ENCODE data around the gene ACVR1. TPM values are rescaled to one million over a fixed set of nuclear protein-coding genes. Genes with fewer than 3 reads are reported as not detected.

Gene ACVR1
- total RNA-seq, 1 donor from 2014 or later, result 36.3 TPM

GRCh38 chr2:157853820-157854219 lies 22.3 kb downstream of the ACVR1 start:
- Mint-ChIP-seq H3K9me3 (ENCODE audit: unreplicated experiment) (no peaks in the 10 kb centered on the region), H3K27ac (ENCODE audit: unreplicated experiment) (peak overlapping the region; percentile 8), H3K4me1 (ENCODE audit: low read depth, unreplicated experiment) (peaks cover 10% of the 10 kb centered on the region), H3K4me3 (ENCODE audit: unreplicated experiment) (peak overlapping the region; percentile 23), H3K27me3 (ENCODE audit: unreplicated experiment) (no peaks in the 10 kb centered on the region), H3K36me3 (ENCODE audit: unreplicated experiment) (no peaks in the 10 kb centered on the region)
- DNase-seq, result no peak
- no peak for TF ChIP-seq CTCF (IDR thresholded peaks at IDR 0.05; ENCODE audit: partially characterized antibody, unreplicated experiment)

- H3K27me3 Mint-ChIP-seq (ENCODE audit: unreplicated experiment), result no peaks in the 10 kb centered on the region
- TF ChIP-seq CTCF (IDR thresholded peaks at IDR 0.05; ENCODE audit: partially characterized antibody, unreplicated experiment), result no peak
- H3K27ac Mint-ChIP-seq (ENCODE audit: unreplicated experiment), result no peak overlapping the region
- peaks cover 10% of the 10 kb centered on the region for H3K4me1 Mint-ChIP-seq (ENCODE audit: low read depth, unreplicated experiment)
- no peaks in the 10 kb centered on the region for H3K36me3 Mint-ChIP-seq (ENCODE audit: unreplicated experiment)
- H3K4me3 Mint-ChIP-seq (ENCODE audit: unreplicated experiment), result no peak overlapping the region
- H3K9me3 Mint-ChIP-seq (ENCODE audit: unreplicated experiment), result no peaks in the 10 kb centered on the region
- no peak for DNase-seq
These were observed 22.9 kb downstream of the ACVR1 start for GRCh38 chr2:157853211-157853610.

- peaks cover 13% of the 10 kb centered on the region for H3K4me1 Mint-ChIP-seq (ENCODE audit: low read depth, unreplicated experiment)
- H3K27me3 Mint-ChIP-seq (ENCODE audit: unreplicated experiment), result no peaks in the 10 kb centered on the region
- no peak overlapping the region for H3K27ac Mint-ChIP-seq (ENCODE audit: unreplicated experiment)
- TF ChIP-seq CTCF (IDR thresholded peaks at IDR 0.05; ENCODE audit: partially characterized antibody, unreplicated experiment), result no peak
- H3K9me3 Mint-ChIP-seq (ENCODE audit: unreplicated experiment), result no peaks in the 10 kb centered on the region
- H3K4me3 Mint-ChIP-seq (ENCODE audit: unreplicated experiment), result no peak overlapping the region
- no peaks in the 10 kb centered on the region for H3K36me3 Mint-ChIP-seq (ENCODE audit: unreplicated experiment)
- DNase-seq, result no peak
These were observed 26.5 kb downstream of the ACVR1 start for GRCh38 chr2:157849591-157849990.

- DNase-seq, result no peak
- Mint-ChIP-seq H3K36me3 (ENCODE audit: unreplicated experiment) (no peaks in the 10 kb centered on the region), H3K27me3 (ENCODE audit: unreplicated experiment) (peaks cover 2% of the 10 kb centered on the region)
These were observed 27.9 kb downstream of the ACVR1 start for GRCh38 chr2:157848213-157848612.

GRCh38 chr2:157845081-157845480 lies 31.0 kb downstream of the ACVR1 start:
- peaks cover 16% of the 10 kb centered on the region for H3K4me1 Mint-ChIP-seq (ENCODE audit: low read depth, unreplicated experiment)
- no peak for TF ChIP-seq CTCF (IDR thresholded peaks at IDR 0.05; ENCODE audit: partially characterized antibody, unreplicated experiment)
- DNase-seq, result no peak
- H3K27me3 Mint-ChIP-seq (ENCODE audit: unreplicated experiment), result peaks cover 2% of the 10 kb centered on the region
- H3K36me3 Mint-ChIP-seq (ENCODE audit: unreplicated experiment), result no peaks in the 10 kb centered on the region
- H3K27ac Mint-ChIP-seq (ENCODE audit: unreplicated experiment), result no peak overlapping the region
- H3K4me3 Mint-ChIP-seq (ENCODE audit: unreplicated experiment), result no peak overlapping the region
- peaks cover 1% of the 10 kb centered on the region for H3K9me3 Mint-ChIP-seq (ENCODE audit: unreplicated experiment)

More at GRCh38 chr2:157848213-157848612, 27.9 kb downstream of the ACVR1 start:
- Mint-ChIP-seq H3K27ac (ENCODE audit: unreplicated experiment) (no peak overlapping the region), H3K4me1 (ENCODE audit: low read depth, unreplicated experiment) (peaks cover 7% of the 10 kb centered on the region), H3K9me3 (ENCODE audit: unreplicated experiment) (no peaks in the 10 kb centered on the region), H3K4me3 (ENCODE audit: unreplicated experiment) (no peak overlapping the region)
- TF ChIP-seq CTCF (IDR thresholded peaks at IDR 0.05; ENCODE audit: partially characterized antibody, unreplicated experiment), result no peak

Data from glutamatergic neuron (in vitro differentiated cells).